SU-DHL-6 (cell line): ENCODE measurements around the gene CRACR2A.

ENCODE experiments used
- H2AFZ ChIP-seq: fragments of 200-600 bp; sonication (generic); 2 replicates; pipeline ENCODE4 v1.6.1; 2014; ENCODE audit warnings: low read depth, mild to moderate bottlenecking, moderate library complexity, mixed read lengths, antibody characterized with exemption, low read length; ENCODE audit not compliant: severe bottlenecking
- H3F3A ChIP-seq: fragments of 200-600 bp; shearing (Covaris generic); 2 replicates; pipeline ENCODE4 v1.6.0; 2016; ENCODE audit warnings: antibody characterized with exemption, mild to moderate bottlenecking; ENCODE audit not compliant: insufficient read depth
- H3K27ac ChIP-seq: fragments of 200-600 bp; sonication (generic); 2 replicates; pipeline ENCODE4 v1.5.1; 2016; ENCODE audit warnings: low read depth, mild to moderate bottlenecking, low read length, moderate library complexity, mixed read lengths
- H3K27me3 ChIP-seq: fragments of 200-600 bp; sonication (generic), shearing (Covaris generic); 2 replicates; pipeline ENCODE4 v1.6.0; 2014; ENCODE audit warnings: mild to moderate bottlenecking, low read length
- H3K36me3 ChIP-seq: fragments of 200-600 bp; sonication (generic); 2 replicates; pipeline ENCODE4 v1.6.1; 2014; ENCODE audit warnings: mild to moderate bottlenecking, low read length, mixed read lengths
- H3K4me2 ChIP-seq: fragments of 300-600, 200-600 bp; shearing (Covaris generic), sonication (generic); 2 replicates; pipeline ENCODE4 v1.6.0; 2014; ENCODE audit warnings: low read length, low read depth, mild to moderate bottlenecking; ENCODE audit not compliant: poor library complexity, severe bottlenecking
- H3K4me3 ChIP-seq: fragments of 200-600 bp; sonication (generic); 2 replicates; pipeline ENCODE4 v1.5.1; 2014; ENCODE audit warnings: antibody characterized with exemption, low read length, mild to moderate bottlenecking, mixed read lengths; ENCODE audit not compliant: insufficient read depth, poor library complexity, severe bottlenecking
- H3K79me2 ChIP-seq: fragments of 200-600 bp; sonication (generic); 2 replicates; pipeline ENCODE4 v1.6.1; 2014; ENCODE audit warnings: mild to moderate bottlenecking, low read length, moderate library complexity; ENCODE audit not compliant: insufficient read depth
- H3K9ac ChIP-seq: fragments of 200-600 bp; sonication (generic); 2 replicates; pipeline ENCODE4 v1.7.0; 2014; ENCODE audit warnings: mild to moderate bottlenecking, low read length
- H3K9me2 ChIP-seq: fragments of 200-600 bp; sonication (generic); replicated peaks from 2 replicates; pipeline ENCODE4 v1.6.1; 2014; ENCODE audit warnings: low read length; ENCODE audit not compliant: insufficient read depth
- H3K9me3 ChIP-seq: fragments of 200-600 bp; sonication (generic); 2 replicates; pipeline ENCODE4 v1.6.1; 2014; ENCODE audit warnings: low read length, mixed read lengths; ENCODE audit not compliant: insufficient read depth
- H4K20me1 ChIP-seq: fragments of 200-600 bp; sonication (generic); 2 replicates; pipeline ENCODE4 v1.6.1; 2014; ENCODE audit warnings: low read depth, mild to moderate bottlenecking, antibody characterized with exemption, low read length, moderate library complexity, mixed read lengths
- CTCF ChIP-seq: fragments of 200-600 bp; sonication (generic); IDR thresholded peaks from one replicate; pipeline ENCODE4 v1.5.1; 2017; ENCODE audit warnings: antibody characterized with exemption, mild to moderate bottlenecking, low read length, moderate library complexity; ENCODE audit not compliant: insufficient read depth, poor library complexity, severe bottlenecking
- EZH2phosphoT487 ChIP-seq: fragments of 200-600 bp; sonication (generic), shearing (Covaris generic); conservative IDR thresholded peaks from 2 replicates; pipeline ENCODE4 v1.6.1; 2018; ENCODE audit warnings: mild to moderate bottlenecking, antibody characterized with exemption, low read length, moderate library complexity, mixed read lengths

CRACR2A gene

GRCh38 chr12:3632754-3633153, 120.2 kb downstream of the CRACR2A start:
- Histone ChIP-seq H3K79me2 (no peaks in the 10 kb centered on the region), H3K27me3 (no peaks in the 10 kb centered on the region), H4K20me1 (no peaks in the 10 kb centered on the region), H3F3A (no peaks in the 10 kb centered on the region), H3K4me3 (no peak overlapping the region), H3K9me2 (no peaks in the 10 kb centered on the region), H2AFZ (no peak overlapping the region), H3K9ac (no peak overlapping the region), H3K4me2 (no peak overlapping the region), H3K27ac (no peak overlapping the region), H3K36me3 (0 out of 2 replicates have a peak, but pooled peaks cover 2% of the 10 kb centered on the region), H3K9me3 (no peaks in the 10 kb centered on the region)
- TF ChIP-seq EZH2phosphoT487: no peak
- TF ChIP-seq CTCF: no peak

GRCh38 chr12:3632256-3632655, 120.7 kb downstream of the CRACR2A start:
- no peak overlapping the region for H3K27ac ChIP-seq
- H3K79me2 ChIP-seq: no peaks in the 10 kb centered on the region
- no peaks in the 10 kb centered on the region for H3F3A ChIP-seq
- no peak overlapping the region for H2AFZ ChIP-seq
- no peak overlapping the region for H3K4me3 ChIP-seq
- H3K27me3 ChIP-seq: no peaks in the 10 kb centered on the region
- H3K9me2 ChIP-seq: no peaks in the 10 kb centered on the region
- H3K9me3 ChIP-seq: no peaks in the 10 kb centered on the region
- no peak overlapping the region for H3K4me2 ChIP-seq
- no peaks in the 10 kb centered on the region for H4K20me1 ChIP-seq
- no peak for TF ChIP-seq CTCF
- no peak for TF ChIP-seq EZH2phosphoT487
- H3K9ac ChIP-seq: no peak overlapping the region
- H3K36me3 ChIP-seq: 0 out of 2 replicates have a peak, but pooled peaks cover 2% of the 10 kb centered on the region

GRCh38 chr12:3631759-3632158, 121.2 kb downstream of the CRACR2A start:
- Histone ChIP-seq H4K20me1 (no peaks in the 10 kb centered on the region), H3K4me2 (no peak overlapping the region), H3K36me3 (0 out of 2 replicates have a peak, but pooled peaks cover 2% of the 10 kb centered on the region), H3K4me3 (no peak overlapping the region), H3F3A (no peaks in the 10 kb centered on the region), H3K9ac (no peak overlapping the region), H2AFZ (no peak overlapping the region), H3K79me2 (no peaks in the 10 kb centered on the region), H3K9me3 (no peaks in the 10 kb centered on the region), H3K27me3 (no peaks in the 10 kb centered on the region), H3K9me2 (no peaks in the 10 kb centered on the region), H3K27ac (no peak overlapping the region)
- TF ChIP-seq CTCF (no peak), EZH2phosphoT487 (no peak)

DNA sequence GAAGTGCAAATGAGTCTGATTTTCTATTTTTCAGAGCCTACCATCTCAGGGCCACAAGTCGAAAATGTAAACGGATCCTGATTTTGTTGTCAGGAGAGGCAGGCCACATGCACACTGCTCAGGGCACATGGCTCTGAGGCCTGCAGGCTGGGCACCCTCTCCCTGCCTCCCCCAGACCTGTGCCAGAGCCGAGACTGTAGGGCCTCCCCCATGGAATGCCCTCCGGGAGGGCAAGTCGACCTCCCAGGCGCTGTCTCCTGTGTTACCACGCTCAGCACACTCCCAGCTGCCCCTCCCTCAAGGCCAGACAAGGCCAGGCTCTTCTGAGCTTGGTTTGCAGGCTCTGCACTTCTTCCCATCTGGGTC, 121.7 kb downstream of the CRACR2A start:
- H3K9me2 ChIP-seq: no peaks in the 10 kb centered on the region
- 0 out of 2 replicates have a peak, but pooled peaks cover 4% of the 10 kb centered on the region for H3K36me3 ChIP-seq
- H3F3A ChIP-seq: no peaks in the 10 kb centered on the region
- no peak for TF ChIP-seq CTCF
- no peak for TF ChIP-seq EZH2phosphoT487
- no peak overlapping the region for H3K9ac ChIP-seq
- no peaks in the 10 kb centered on the region for H3K27me3 ChIP-seq
- no peak overlapping the region for H3K4me2 ChIP-seq
- no peak overlapping the region for H2AFZ ChIP-seq
- H3K79me2 ChIP-seq: no peaks in the 10 kb centered on the region
- H4K20me1 ChIP-seq: no peaks in the 10 kb centered on the region
- no peaks in the 10 kb centered on the region for H3K9me3 ChIP-seq
- H3K4me3 ChIP-seq: no peak overlapping the region
- no peak overlapping the region for H3K27ac ChIP-seq
